ENCODE results near the gene EYS. TPM values are rescaled to one million over a fixed set of nuclear protein-coding genes. Genes with fewer than 3 reads are reported as not detected.
"Not testable (repeated sequence)": the region's sequence is repeated elsewhere in the genome, so short reads cannot be mapped to it uniquely, and the experiment has no call there.

Gene EYS
- polyA plus RNA-seq, 10 donors, result 0.24 to 1.1 (median 0.47) TPM

GRCh38 chr6:63964366-63964765, 1742.7 kb downstream of the EYS start:
- no peak for DNase-seq

GRCh38 chr6:63963769-63964315, 1743.2 kb downstream of the EYS start:
- no peak for DNase-seq

GRCh38 chr6:63953336-63954021, 1753.5 kb downstream of the EYS start:
- DNase-seq, result not testable (repeated sequence)

- no peak for DNase-seq
These were observed 1759.1 kb downstream of the EYS start for GRCh38 chr6:63947792-63948529.

GRCh38 chr6:63945987-63946386, 1761.0 kb downstream of the EYS start:
- DNase-seq, result no peak

- no peak for DNase-seq
These were observed 1763.2 kb downstream of the EYS start for GRCh38 chr6:63943826-63944225.

GRCh38 chr6:63941747-63942470, 1765.1 kb downstream of the EYS start:
- no peak for DNase-seq

GRCh38 chr6:63940056-63940455, 1767.0 kb downstream of the EYS start:
- no peak for DNase-seq

GRCh38 chr6:63936399-63936798, 1770.6 kb downstream of the EYS start:
- DNase-seq, result no peak

- DNase-seq, result no peak
These were observed 1771.3 kb downstream of the EYS start for GRCh38 chr6:63935732-63936131.

GRCh38 chr6:63933948-63934347, 1773.1 kb downstream of the EYS start:
- DNase-seq, result not testable (repeated sequence)

GRCh38 chr6:63930848-63931247, 1776.2 kb downstream of the EYS start:
- DNase-seq, result no peak

- no peak for DNase-seq
These were observed 1777.9 kb downstream of the EYS start for GRCh38 chr6:63929111-63929510.

- DNase-seq, result no peak
These were observed 1778.4 kb downstream of the EYS start for GRCh38 chr6:63928613-63929012.

- DNase-seq, result no peak
These were observed 1779.8 kb downstream of the EYS start for GRCh38 chr6:63926950-63927927.

- no peak for DNase-seq
These were observed 1780.7 kb downstream of the EYS start for GRCh38 chr6:63926258-63926780.

GRCh38 chr6:63923139-63923739, 1783.8 kb downstream of the EYS start:
- peak in 2 of 3 donors; percentile 22 to 40 for DNase-seq

- peak in 1 of 3 donors; percentile 34 for DNase-seq
These were observed 1787.4 kb downstream of the EYS start for GRCh38 chr6:63919556-63920110.

GRCh38 chr6:63912887-63913286, 1794.1 kb downstream of the EYS start:
- DNase-seq, result peak in 1 of 3 donors; percentile 41
